Liver (tissue), 9 donors: ENCODE data around the gene MMP23B. TPM values are rescaled to one million over a fixed set of nuclear protein-coding genes. Genes with fewer than 3 reads are reported as not detected.

Experiments
- DNase-seq: peaks from one replicate; pipeline ENCODE4 v3.0.0-alpha.2; 2017; ENCODE audit warnings: low spot score
- H3K27ac ChIP-seq, 2 donors: one replicate each; pipeline ENCODE4 v1.7.0; 2013; ENCODE audit warnings: inconsistent platforms in 2 of 2, low read length in 2 of 2, control low read depth in 1 of 2, low read depth in 1 of 2, mild to moderate bottlenecking in 1 of 2
- H3K27me3 ChIP-seq, 4 donors: one replicate each; pipeline versions ENCODE4 v1.6.1 to v1.7.0; 2013; ENCODE audit warnings: low read length in 3 of 4, inconsistent platforms in 1 of 4, mild to moderate bottlenecking in 1 of 4, moderate library complexity in 1 of 4; ENCODE audit not compliant: control insufficient read depth in 4 of 4, insufficient read depth in 4 of 4
- H3K36me3 ChIP-seq, 4 donors: one replicate each; pipeline versions ENCODE4 v1.6.1 to v1.7.0; 2013; ENCODE audit warnings: low read length in 3 of 4, mild to moderate bottlenecking in 3 of 4, low read depth in 1 of 4, moderate library complexity in 1 of 4; ENCODE audit not compliant: control insufficient read depth in 4 of 4, insufficient read depth in 3 of 4
- H3K4me1 ChIP-seq, 4 donors: one replicate each; pipeline versions ENCODE4 v1.6.1 to v1.7.0; 2013; ENCODE audit warnings: low read length in 3 of 4, mild to moderate bottlenecking in 3 of 4, moderate library complexity in 1 of 4; ENCODE audit not compliant: control insufficient read depth in 4 of 4, insufficient read depth in 4 of 4
- H3K4me3 ChIP-seq, 3 donors: one replicate each; pipeline versions ENCODE4 v1.6.1 to v1.7.0; 2013; ENCODE audit warnings: low read length in 3 of 3, control low read depth in 1 of 3, low read depth in 1 of 3, mild to moderate bottlenecking in 1 of 3
- H3K9ac ChIP-seq, 2 donors: one replicate each; pipeline ENCODE4 v1.7.0; 2013; ENCODE audit warnings: low read length in 2 of 2, mild to moderate bottlenecking in 2 of 2, moderate library complexity in 2 of 2, control low read depth in 1 of 2, low read depth in 1 of 2
- H3K9me3 ChIP-seq, 4 donors: one replicate each; pipeline versions ENCODE4 v1.6.1 to v1.7.0; 2013; ENCODE audit warnings: low read length in 3 of 4; ENCODE audit not compliant: control insufficient read depth in 4 of 4
- ATF3 ChIP-seq: IDR thresholded peaks from 2 replicates; pipeline ENCODE4 v1.6.1; 2016; ENCODE audit warnings: antibody characterized with exemption
- CTCF ChIP-seq: fragments of 150-350 bp; IDR thresholded peaks from 2 replicates; pipeline ENCODE4 v1.5.1; 2017; ENCODE audit warnings: improper control_type of control experiment, low read depth, low read length; ENCODE audit not compliant: missing input control
- EGR1 ChIP-seq, 2 donors: IDR thresholded peaks; 2 replicates each; pipeline ENCODE4 v1.6.1; 2016 to 2018; ENCODE audit warnings: antibody characterized with exemption in 2 of 2, low read depth in 2 of 2
- FOXA1 ChIP-seq: IDR thresholded peaks from 2 replicates; pipeline ENCODE4 v1.6.1; 2016; ENCODE audit warnings: antibody characterized with exemption
- FOXA2 ChIP-seq: IDR thresholded peaks from 2 replicates; pipeline ENCODE4 v1.6.1; 2016; ENCODE audit warnings: antibody characterized with exemption
- GABPA ChIP-seq, 2 donors: IDR thresholded peaks in 1 of 2; conservative IDR thresholded peaks in 1 of 2; 2 replicates each; pipeline ENCODE4 v1.6.1; 2016; ENCODE audit warnings: antibody characterized with exemption in 2 of 2, mild to moderate bottlenecking in 1 of 2, moderate library complexity in 1 of 2
- HNF4A ChIP-seq, 2 donors: conservative IDR thresholded peaks; 2 replicates each; pipeline ENCODE4 v1.6.1; 2016; ENCODE audit warnings: antibody characterized with exemption in 2 of 2, mild to moderate bottlenecking in 2 of 2
- JUND ChIP-seq, 2 donors: IDR thresholded peaks; 2 replicates each; pipeline ENCODE4 v1.6.1; 2016; ENCODE audit warnings: antibody characterized with exemption in 2 of 2
- MAX ChIP-seq: IDR thresholded peaks from 2 replicates; pipeline ENCODE4 v1.6.1; 2016; ENCODE audit warnings: antibody characterized with exemption
- NR2F2 ChIP-seq: IDR thresholded peaks from 2 replicates; pipeline ENCODE4 v1.6.1; 2016; ENCODE audit warnings: antibody characterized with exemption
- RAD21 ChIP-seq, 2 donors: IDR thresholded peaks; 2 replicates each; pipeline ENCODE4 v1.6.1; 2016; ENCODE audit warnings: antibody characterized with exemption in 2 of 2, mild to moderate bottlenecking in 2 of 2
- REST ChIP-seq: IDR thresholded peaks from 2 replicates; pipeline ENCODE4 v1.6.1; 2016; ENCODE audit warnings: antibody characterized with exemption, mild to moderate bottlenecking
- RXRA ChIP-seq, 2 donors: IDR thresholded peaks; 2 replicates each; pipeline ENCODE4 v1.6.1; 2017 to 2018; ENCODE audit warnings: antibody characterized with exemption in 2 of 2, mild to moderate bottlenecking in 1 of 2
- SP1 ChIP-seq: IDR thresholded peaks from 2 replicates; pipeline ENCODE4 v1.6.1; 2018; ENCODE audit warnings: antibody characterized with exemption, mild to moderate bottlenecking
- TAF1 ChIP-seq: conservative IDR thresholded peaks from 2 replicates; pipeline ENCODE4 v1.6.1; 2016; ENCODE audit warnings: antibody characterized with exemption, mild to moderate bottlenecking
- YY1 ChIP-seq: IDR thresholded peaks from 2 replicates; pipeline ENCODE4 v1.6.1; 2016; ENCODE audit warnings: antibody characterized with exemption, mild to moderate bottlenecking
- ZBTB33 ChIP-seq: IDR thresholded peaks from 2 replicates; pipeline ENCODE4 v1.6.1; 2016; ENCODE audit warnings: antibody characterized with exemption
- WGBS: extraction: QIAGEN DNeasy Blood & Tissue Kit; methylation state at CpG from one replicate; pipeline ENCODE4 v1.1.7; 2013; 5-methylcytosine and 5-hydroxymethylcytosine counted together
- polyA plus RNA-seq, 2 donors: library from polyadenylated mRNA; stranded (reverse) in 1 of 2; unstranded in 1 of 2; fragments of 200-250 nt in 1 of 2; fragments of >200 nt in 1 of 2; fragmentation: Nextera tagmentation in 1 of 2; extraction: Ambion mirVana in 1 of 2; gene quantifications; one replicate each; pipeline versions ENCODE4 v1.2.1 to v1.2.3, GENCODE V29; 2013 to 2015
- total RNA-seq, 2 donors: library from RNA; depleted of rRNA; stranded (reverse); fragments of >200 nt; gene quantifications; one replicate each; pipeline ENCODE4 v1.2.3, GENCODE V29; 2014
- donor health status: healthy.
- donor health status: healthy.
- donor health status: healthy.
- donor health status: healthy.
- donor health status: healthy.

MMP23B gene
- total and polyA plus RNA-seq, 4 donors, result 0.92 to 4.2 (median 1.5) TPM

GRCh38 chr1:1621173-1622009 is 10.6 kb upstream of the MMP23B start (continued):
- TF ChIP-seq CTCF (no peak), JUND (IDR thresholded peaks at IDR 0.05) (no peak), EGR1 (IDR thresholded peaks at IDR 0.05; ENCODE audit: low read depth in 2 of 2) (no peak), SP1 (no peak), FOXA2 (no peak), ATF3 (no peak), GABPA (IDR thresholded peaks at IDR 0.05 in 1 of 2, conservative IDR thresholded peaks at IDR 0.05 in 1 of 2) (no peak)

- WGBS, result 93% methylated on average over 21 of the region's 21 CpGs
- Histone ChIP-seq H3K4me1 (peaks cover 2 to 24% (median 17%) of the 10 kb centered on the region in 4 donors), H3K4me3 (no peak overlapping the region), H3K27me3 (no peaks in the 10 kb centered on the region), H3K9me3 (no peaks in the 10 kb centered on the region), H3K36me3 (peaks cover 0 to 14% (median 2%) of the 10 kb centered on the region in 4 donors), H3K27ac (no peak overlapping the region), H3K9ac (no peak overlapping the region)
- no peak for TF ChIP-seq GABPA (IDR thresholded peaks at IDR 0.05 in 1 of 2, conservative IDR thresholded peaks at IDR 0.05 in 1 of 2)
- no peak for TF ChIP-seq YY1
- no peak for TF ChIP-seq FOXA1
- TF ChIP-seq RAD21 (IDR thresholded peaks at IDR 0.05), result no peak
- TF ChIP-seq TAF1, result no peak
- TF ChIP-seq RXRA (IDR thresholded peaks at IDR 0.05), result no peak
- TF ChIP-seq JUND (IDR thresholded peaks at IDR 0.05), result no peak
- no peak for TF ChIP-seq HNF4A (conservative IDR thresholded peaks at IDR 0.05)
- no peak for TF ChIP-seq FOXA2
- no peak for TF ChIP-seq NR2F2
- DNase-seq, result no peak
Measured at GRCh38 chr1:1622010-1622787, 9.8 kb upstream of the MMP23B start.

GRCh38 chr1:1622788-1623094 is 9.2 kb upstream of the MMP23B start:
- H3K9ac ChIP-seq, result no peak overlapping the region
- no peak for DNase-seq
- WGBS, result 96% methylated on average over 17 of the region's 17 CpGs

More at GRCh38 chr1:1622788-1623094, 9.2 kb upstream of the MMP23B start:
- Histone ChIP-seq H3K27me3 (no peaks in the 10 kb centered on the region), H3K27ac (no peak overlapping the region), H3K36me3 (peaks cover 0 to 14% (median 3%) of the 10 kb centered on the region in 4 donors), H3K4me1 (peaks cover 2 to 19% (median 13%) of the 10 kb centered on the region in 4 donors), H3K4me3 (no peak overlapping the region), H3K9me3 (no peaks in the 10 kb centered on the region)
- TF ChIP-seq MAX (no peak), HNF4A (conservative IDR thresholded peaks at IDR 0.05) (no peak), EGR1 (IDR thresholded peaks at IDR 0.05; ENCODE audit: low read depth in 2 of 2) (no peak), GABPA (IDR thresholded peaks at IDR 0.05 in 1 of 2, conservative IDR thresholded peaks at IDR 0.05 in 1 of 2) (no peak), FOXA2 (no peak), ZBTB33 (no peak), REST (no peak), RAD21 (IDR thresholded peaks at IDR 0.05) (no peak), ATF3 (no peak), TAF1 (no peak), FOXA1 (no peak), RXRA (IDR thresholded peaks at IDR 0.05) (no peak)
